Fibroblast of villous mesenchyme (primary cell): Measurements from ENCODE around the gene STOML3. TPM values are rescaled to one million over a fixed set of nuclear protein-coding genes. Genes with fewer than 3 reads are reported as not detected.

ENCODE experiments used
- DNase-seq: peaks from one replicate; pipeline ENCODE4 v3.0.0-alpha.2; 2010; ENCODE audit warnings: low read depth
- H3K4me3 ChIP-seq: 2 replicates; pipeline ENCODE4 v1.5.1; 2011; ENCODE audit warnings: low read depth, mild to moderate bottlenecking, low read length
- total RNA-seq: library from RNA; depleted of rRNA; stranded (reverse); fragments of >200 nt; gene quantifications from 2 replicates; pipeline ENCODE4 v1.2.3, GENCODE V29; 2012
- TF ChIP-seq, protein P1 (sequence below): IDR thresholded peaks from 2 replicates; pipeline ENCODE4 v1.5.1; 2012; ENCODE audit warnings: low read depth, mild to moderate bottlenecking, low read length; ENCODE audit not compliant: insufficient read depth

STOML3 gene
- total RNA-seq, 1 donor = not detected

DNA sequence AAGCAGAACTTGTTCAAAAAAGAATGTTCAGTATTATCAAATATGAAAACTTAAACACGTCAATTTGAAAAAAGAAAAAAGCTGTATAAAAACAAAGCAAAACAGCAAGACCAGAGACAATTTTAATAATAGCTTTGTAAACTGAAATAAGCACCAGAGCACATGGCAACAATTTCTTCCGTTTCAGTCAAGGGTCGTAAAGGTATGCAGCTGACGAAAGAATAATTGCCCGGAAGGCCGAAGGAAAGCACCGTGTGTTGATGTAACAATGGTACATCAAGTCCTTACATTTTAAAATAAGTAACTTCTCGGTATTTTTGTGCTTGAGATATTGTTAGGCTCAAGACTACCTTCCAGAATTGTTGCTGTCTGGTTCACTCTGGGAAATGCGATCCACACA lies 45.6 kb upstream of the STOML3 start:
- H3K4me3 ChIP-seq = peak overlapping the region; percentile 95
- peak; percentile 37 for DNase-seq
- TF ChIP-seq, protein P1, sequence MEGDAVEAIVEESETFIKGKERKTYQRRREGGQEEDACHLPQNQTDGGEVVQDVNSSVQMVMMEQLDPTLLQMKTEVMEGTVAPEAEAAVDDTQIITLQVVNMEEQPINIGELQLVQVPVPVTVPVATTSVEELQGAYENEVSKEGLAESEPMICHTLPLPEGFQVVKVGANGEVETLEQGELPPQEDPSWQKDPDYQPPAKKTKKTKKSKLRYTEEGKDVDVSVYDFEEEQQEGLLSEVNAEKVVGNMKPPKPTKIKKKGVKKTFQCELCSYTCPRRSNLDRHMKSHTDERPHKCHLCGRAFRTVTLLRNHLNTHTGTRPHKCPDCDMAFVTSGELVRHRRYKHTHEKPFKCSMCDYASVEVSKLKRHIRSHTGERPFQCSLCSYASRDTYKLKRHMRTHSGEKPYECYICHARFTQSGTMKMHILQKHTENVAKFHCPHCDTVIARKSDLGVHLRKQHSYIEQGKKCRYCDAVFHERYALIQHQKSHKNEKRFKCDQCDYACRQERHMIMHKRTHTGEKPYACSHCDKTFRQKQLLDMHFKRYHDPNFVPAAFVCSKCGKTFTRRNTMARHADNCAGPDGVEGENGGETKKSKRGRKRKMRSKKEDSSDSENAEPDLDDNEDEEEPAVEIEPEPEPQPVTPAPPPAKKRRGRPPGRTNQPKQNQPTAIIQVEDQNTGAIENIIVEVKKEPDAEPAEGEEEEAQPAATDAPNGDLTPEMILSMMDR = no peak

DNA sequence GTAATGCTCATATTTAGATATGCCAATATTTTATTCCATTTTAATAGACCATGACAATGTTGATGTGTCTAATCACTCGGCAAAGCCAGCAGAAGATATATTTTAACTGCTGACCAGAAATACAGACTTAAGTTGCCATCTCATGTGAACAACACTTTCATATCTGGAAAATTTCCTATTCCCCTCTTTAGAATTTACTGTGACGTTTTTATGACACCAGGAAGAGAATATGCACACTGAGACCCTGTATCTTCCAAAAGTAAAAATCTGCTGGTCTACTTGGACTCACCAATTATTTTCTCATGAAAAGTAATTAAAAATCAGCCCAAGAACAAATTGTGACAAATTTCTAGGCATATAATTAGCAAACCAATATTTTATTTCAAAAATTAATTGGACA lies 45.2 kb upstream of the STOML3 start:
- TF ChIP-seq, protein P1 = no peak
- DNase-seq = peak; percentile 24
- H3K4me3 ChIP-seq = peak overlapping the region; percentile 95

DNA sequence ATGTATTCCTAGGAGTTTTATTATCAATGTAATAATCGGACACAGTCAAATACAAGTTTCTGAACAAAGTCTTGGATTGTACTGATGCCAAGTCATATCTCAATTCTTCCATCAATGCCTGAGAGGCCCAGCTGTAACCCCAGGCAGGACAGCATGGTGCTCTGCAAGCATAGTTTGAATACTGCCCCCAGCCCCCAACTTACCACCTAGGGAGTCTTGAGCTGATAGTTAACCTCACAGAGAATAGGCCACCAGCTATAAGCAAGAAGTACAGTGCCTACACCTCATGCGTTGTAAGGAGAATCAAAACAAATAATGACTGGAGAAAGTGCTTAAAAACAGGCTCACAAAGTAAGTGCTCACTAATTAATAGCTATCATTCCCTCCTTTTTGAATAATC lies 44.6 kb upstream of the STOML3 start:
- TF ChIP-seq, protein P1 = no peak
- H3K4me3 ChIP-seq = peak overlapping the region; percentile 95
- no peak for DNase-seq

DNA sequence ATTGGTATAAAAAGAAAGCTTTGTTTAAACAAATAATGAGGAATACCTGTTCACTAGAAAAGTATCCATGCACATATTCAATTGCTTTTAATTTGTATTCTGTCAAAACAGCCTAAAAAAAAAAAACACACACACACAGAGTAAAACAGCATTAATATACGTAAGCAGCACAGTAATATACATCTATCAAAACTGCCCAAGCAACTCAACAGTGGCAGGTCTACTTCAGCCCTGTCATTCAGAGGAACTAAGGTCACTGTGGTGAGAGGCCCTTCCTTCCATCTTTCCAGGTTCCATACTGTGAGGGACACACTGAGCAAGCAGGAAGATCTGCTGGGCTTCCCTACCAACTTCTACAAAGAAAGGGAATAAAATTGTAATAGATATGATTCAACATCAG lies 43.5 kb upstream of the STOML3 start:
- DNase-seq = no peak

DNA sequence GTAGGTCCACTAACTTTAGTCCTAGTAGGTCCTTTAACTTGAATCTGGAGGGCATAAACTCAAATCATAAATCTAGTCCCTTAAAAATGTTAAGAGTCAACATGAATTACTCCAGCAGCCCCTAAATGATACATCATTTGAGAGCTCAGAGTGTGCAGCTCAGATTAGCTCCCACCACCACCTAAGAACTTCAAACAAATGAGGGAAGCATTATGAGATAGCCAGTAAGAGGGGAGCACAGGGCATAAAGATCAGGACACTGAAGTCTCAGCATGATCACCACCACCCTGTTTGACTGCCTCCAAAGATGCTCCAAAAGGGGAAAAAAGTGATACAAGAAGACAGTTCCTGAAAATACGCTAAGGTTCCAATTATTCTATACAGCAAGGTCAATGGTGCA lies 41.5 kb upstream of the STOML3 start:
- H3K4me3 ChIP-seq = no peak overlapping the region
- TF ChIP-seq, protein P1 = no peak
- no peak for DNase-seq

More for the DNA sequence above, 43.5 kb upstream of the STOML3 start:
- no peak overlapping the region for H3K4me3 ChIP-seq
- TF ChIP-seq, protein P1 = no peak

DNA sequence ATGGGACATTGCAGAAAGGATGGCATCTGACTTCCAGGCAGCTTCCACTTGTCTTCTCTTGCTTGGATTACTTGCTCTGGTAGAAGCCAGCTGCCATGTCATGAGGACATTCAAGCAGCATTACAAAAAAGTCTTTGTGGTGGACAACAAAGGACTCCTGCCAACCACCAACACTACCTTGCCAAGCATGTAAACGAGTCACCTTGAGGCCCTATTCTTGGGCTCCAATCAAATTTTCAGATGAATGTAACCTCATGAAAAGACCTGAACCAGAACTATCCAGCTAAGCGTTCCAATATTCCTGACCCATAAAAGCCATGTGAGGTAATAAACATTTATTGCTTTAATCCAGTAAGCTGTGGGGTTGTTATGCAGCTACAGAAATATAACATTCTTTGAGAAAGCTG lies 34.8 kb upstream of the STOML3 start:
- TF ChIP-seq, protein P1 = no peak
- no peak overlapping the region for H3K4me3 ChIP-seq
- no peak for DNase-seq

DNA sequence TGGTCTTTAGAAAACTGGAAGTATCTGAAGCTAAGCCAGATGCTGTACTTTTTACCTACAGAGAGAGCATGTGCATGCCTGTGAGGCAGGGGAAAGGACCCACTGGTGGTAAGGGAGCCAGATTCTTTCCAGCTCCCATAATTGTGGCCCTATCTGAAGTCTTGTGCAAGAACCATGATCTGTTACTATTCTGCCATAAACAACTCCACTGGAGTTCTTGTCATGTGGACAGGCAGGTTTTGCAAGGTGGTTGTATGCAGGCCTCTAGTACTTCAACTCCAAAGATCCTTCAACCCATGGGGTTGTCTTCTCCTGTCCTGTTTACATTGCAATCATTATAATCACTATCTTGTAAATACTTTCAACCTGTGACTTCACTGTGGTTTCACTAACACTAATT lies 33.1 kb upstream of the STOML3 start:
- DNase-seq = peak; percentile 91
- TF ChIP-seq, protein P1 = no peak
- no peak overlapping the region for H3K4me3 ChIP-seq
